Tibial artery (tissue), 4 donors: ENCODE measurements around the gene CREB5.

Experiments used
- DNase-seq, 2 donors: peaks; one replicate each; pipeline ENCODE4 v3.0.0-alpha.2; 2019
- H3K27ac ChIP-seq, 2 donors: fragments of 200-600 bp; sonication (generic) in 1 of 2; 1 replicate in 1 of 2; 2 replicates in 1 of 2; pipeline ENCODE4 v1.5.1; 2018 to 2019; ENCODE audit warnings: mild to moderate bottlenecking in 1 of 2
- H3K27me3 ChIP-seq, 2 donors: fragments of 200-600 bp; sonication (generic) in 1 of 2; one replicate each; pipeline versions ENCODE4 v1.5.1 to v1.6.0; 2016 to 2019
- H3K36me3 ChIP-seq, 3 donors: fragments of 200-600 bp; sonication (generic) in 2 of 3; one replicate each; pipeline ENCODE4 v1.5.1; 2016 to 2019; ENCODE audit warnings: mild to moderate bottlenecking in 2 of 3
- H3K4me1 ChIP-seq, 4 donors: fragments of 200-600 bp; sonication (generic) in 2 of 4; 1 replicate in 3 of 4; 2 replicates in 1 of 4; pipeline ENCODE4 v1.5.1; 2016 to 2019
- H3K4me3 ChIP-seq, 2 donors: fragments of 200-600 bp; sonication (generic) in 1 of 2; 1 replicate in 1 of 2; 2 replicates in 1 of 2; pipeline ENCODE4 v1.5.1; 2018 to 2019; ENCODE audit warnings: mild to moderate bottlenecking in 2 of 2
- H3K9me3 ChIP-seq, 3 donors: fragments of 200-600 bp; sonication (generic) in 1 of 3; one replicate each; pipeline ENCODE4 v1.5.1; 2016 to 2019
- intact Hi-C: fragments of 100-400 bp; cut with DNase I; formaldehyde crosslinking; loops from one replicate; pipeline ENCODE4 v1.15.0; 2023; ENCODE audit warnings: low total_unique reads
- TF ChIP-seq, protein P1 (sequence below), 2 experiments: fragments of 200-600 bp in 1 of 2; fragments of 450-650 bp in 1 of 2; IDR thresholded peaks; one replicate each; pipeline ENCODE4 v1.5.1; 2017 to 2019; ENCODE audit warnings: antibody characterized with exemption in 2 of 2, mild to moderate bottlenecking in 1 of 2, moderate library complexity in 1 of 2

The CREB5 gene

DNA sequence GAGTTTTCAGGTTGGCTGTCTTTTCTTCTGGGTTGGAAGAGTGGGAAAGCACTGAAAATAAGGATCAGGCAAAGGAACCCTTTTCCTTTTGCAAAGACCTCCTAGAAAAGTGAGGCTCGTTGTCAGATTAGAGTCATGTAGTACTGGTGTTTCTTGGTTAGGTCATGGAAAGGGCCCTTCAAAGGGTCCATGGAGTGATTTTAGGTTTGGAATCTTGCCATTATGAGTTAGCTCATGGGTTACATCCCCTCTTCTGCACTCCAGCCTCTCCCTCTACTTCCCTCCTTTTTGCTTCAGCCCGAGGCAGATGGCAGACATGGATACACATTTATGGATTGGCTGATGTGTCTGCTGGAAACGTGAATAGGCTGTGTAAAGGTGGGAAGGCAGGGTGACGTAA, 47.0 kb downstream of the CREB5 start:
- H3K27ac ChIP-seq, result no peak overlapping the region
- no peaks in the 10 kb centered on the region for H3K9me3 ChIP-seq
- no peaks in the 10 kb centered on the region for H3K27me3 ChIP-seq
- H3K36me3 ChIP-seq, result no peaks in the 10 kb centered on the region
- TF ChIP-seq, protein P1, sequence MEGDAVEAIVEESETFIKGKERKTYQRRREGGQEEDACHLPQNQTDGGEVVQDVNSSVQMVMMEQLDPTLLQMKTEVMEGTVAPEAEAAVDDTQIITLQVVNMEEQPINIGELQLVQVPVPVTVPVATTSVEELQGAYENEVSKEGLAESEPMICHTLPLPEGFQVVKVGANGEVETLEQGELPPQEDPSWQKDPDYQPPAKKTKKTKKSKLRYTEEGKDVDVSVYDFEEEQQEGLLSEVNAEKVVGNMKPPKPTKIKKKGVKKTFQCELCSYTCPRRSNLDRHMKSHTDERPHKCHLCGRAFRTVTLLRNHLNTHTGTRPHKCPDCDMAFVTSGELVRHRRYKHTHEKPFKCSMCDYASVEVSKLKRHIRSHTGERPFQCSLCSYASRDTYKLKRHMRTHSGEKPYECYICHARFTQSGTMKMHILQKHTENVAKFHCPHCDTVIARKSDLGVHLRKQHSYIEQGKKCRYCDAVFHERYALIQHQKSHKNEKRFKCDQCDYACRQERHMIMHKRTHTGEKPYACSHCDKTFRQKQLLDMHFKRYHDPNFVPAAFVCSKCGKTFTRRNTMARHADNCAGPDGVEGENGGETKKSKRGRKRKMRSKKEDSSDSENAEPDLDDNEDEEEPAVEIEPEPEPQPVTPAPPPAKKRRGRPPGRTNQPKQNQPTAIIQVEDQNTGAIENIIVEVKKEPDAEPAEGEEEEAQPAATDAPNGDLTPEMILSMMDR (IDR thresholded peaks at IDR 0.05), result no peak
- H3K4me1 ChIP-seq, result no peaks in the 10 kb centered on the region
- H3K4me3 ChIP-seq, result no peak overlapping the region
- intact Hi-C loops, result no loop called here
- no peak for DNase-seq

DNA sequence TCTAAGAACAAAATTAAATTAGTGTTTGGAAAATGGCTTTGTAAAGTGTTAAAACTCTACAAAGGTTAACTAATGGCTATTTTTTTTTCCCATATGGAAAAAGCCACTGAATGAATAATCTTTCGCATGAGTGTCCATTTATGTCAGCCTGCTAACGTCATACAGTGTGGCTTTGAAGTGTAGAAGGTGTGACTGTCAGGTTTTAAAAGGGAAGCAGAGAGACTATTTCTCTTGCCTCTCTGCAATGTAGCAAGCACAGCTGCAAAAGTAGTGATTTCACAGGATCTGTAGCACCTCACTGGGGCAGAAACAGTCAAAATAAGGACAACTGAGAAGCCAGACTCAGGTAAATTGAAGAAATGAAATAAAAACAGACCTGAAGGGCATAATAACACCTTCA, 53.4 kb downstream of the CREB5 start:
- no peak for DNase-seq
- Histone ChIP-seq H3K27ac (no peak overlapping the region), H3K36me3 (no peaks in the 10 kb centered on the region), H3K27me3 (no peaks in the 10 kb centered on the region), H3K4me3 (no peak overlapping the region), H3K9me3 (no peaks in the 10 kb centered on the region), H3K4me1 (no peaks in the 10 kb centered on the region)
- intact Hi-C loops, result no loop called here
- TF ChIP-seq, protein P1 (IDR thresholded peaks at IDR 0.05), result no peak

DNA sequence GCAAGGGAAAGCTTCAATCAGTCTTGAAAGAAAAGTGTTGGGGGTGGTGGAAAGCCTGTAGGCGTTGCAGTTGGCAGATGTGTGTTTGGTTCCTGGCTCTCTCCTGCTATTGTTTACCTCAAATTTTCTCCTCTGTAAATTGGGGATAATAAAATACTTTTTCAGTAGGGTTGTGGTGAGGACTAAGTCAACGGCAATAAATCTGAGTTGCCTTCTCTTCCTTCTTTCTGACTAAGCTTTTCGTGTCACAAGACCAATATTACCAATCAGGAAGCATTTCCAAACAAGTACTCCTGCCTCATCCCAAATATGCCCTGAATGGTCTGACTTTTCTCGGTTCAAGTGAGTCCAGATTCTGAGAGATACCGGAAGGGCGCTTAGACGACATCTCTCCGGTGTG, 54.0 kb downstream of the CREB5 start:
- intact Hi-C loops, result no loop called here
- Histone ChIP-seq H3K4me1 (no peaks in the 10 kb centered on the region), H3K36me3 (no peaks in the 10 kb centered on the region), H3K27ac (no peak overlapping the region), H3K9me3 (no peaks in the 10 kb centered on the region), H3K27me3 (no peaks in the 10 kb centered on the region), H3K4me3 (no peak overlapping the region)
- TF ChIP-seq, protein P1 (IDR thresholded peaks at IDR 0.05), result no peak
- no peak for DNase-seq

DNA sequence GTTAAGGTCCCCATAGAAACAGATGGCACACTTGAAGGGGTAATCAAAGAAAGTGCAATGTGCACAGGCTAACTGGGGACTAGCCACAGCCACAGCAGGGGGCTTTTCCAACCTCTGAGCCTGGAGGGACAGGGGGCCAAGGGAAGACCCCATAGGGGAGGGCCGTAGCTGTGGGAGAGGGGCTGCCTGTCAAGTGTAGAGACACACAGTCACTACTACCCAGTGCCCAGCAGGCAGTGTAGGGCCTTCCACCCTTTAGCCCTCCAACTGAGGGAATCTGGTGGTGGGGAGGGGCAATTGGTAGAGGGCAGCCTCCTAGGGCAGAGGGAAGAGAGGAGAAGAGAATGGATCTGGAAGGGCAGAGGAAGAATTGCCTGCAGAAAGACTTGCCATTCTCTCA, 54.6 kb downstream of the CREB5 start:
- intact Hi-C loops, result no loop called here
- no peak for DNase-seq
- TF ChIP-seq, protein P1 (IDR thresholded peaks at IDR 0.05), result no peak
- Histone ChIP-seq H3K27me3 (no peaks in the 10 kb centered on the region), H3K4me3 (no peak overlapping the region), H3K27ac (no peak overlapping the region), H3K36me3 (no peaks in the 10 kb centered on the region), H3K9me3 (no peaks in the 10 kb centered on the region), H3K4me1 (no peaks in the 10 kb centered on the region)

DNA sequence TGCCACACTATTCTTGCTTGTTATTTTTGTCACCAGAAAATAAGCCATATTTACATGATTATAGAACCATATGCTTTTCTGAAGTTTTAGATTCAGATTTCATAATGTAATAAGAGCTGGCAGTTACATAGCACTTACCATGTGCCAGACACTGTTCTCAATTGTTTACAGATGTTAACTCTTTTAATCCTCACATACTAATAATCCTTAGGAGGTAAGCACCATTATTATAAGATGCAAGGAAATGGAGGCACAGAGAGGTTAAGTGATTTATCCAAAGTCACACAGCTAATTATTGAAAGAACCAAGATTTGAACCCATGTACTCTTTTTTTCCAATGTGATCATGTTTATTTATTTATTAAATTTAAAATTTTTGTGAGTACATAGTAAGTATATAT, 57.2 kb downstream of the CREB5 start:
- Histone ChIP-seq H3K4me3 (no peak overlapping the region), H3K4me1 (peaks cover 0 to 11% (median 0%) of the 10 kb centered on the region in 4 donors), H3K9me3 (no peaks in the 10 kb centered on the region), H3K36me3 (no peaks in the 10 kb centered on the region), H3K27ac (no peak overlapping the region), H3K27me3 (no peaks in the 10 kb centered on the region)
- intact Hi-C loops, result no loop called here
- TF ChIP-seq, protein P1 (IDR thresholded peaks at IDR 0.05), result no peak
- DNase-seq, result no peak

DNA sequence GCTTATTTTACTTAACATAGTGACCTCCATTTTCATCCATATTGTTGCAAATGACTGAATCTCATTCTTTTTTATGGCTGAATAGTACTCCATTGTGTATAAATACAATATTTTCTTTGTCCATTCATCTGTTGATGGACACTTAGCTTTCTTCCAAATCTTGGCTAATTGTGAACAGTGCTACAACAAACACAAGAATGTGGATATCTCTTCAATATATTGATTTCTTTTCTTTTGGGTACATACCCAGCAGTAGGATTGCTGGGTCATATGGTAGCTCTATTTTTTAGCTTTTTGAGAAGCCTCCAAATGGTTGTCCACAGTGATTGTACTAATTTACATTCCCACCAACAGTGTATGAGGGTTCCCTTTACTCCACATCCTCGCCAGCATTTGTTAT, 58.0 kb downstream of the CREB5 start:
- DNase-seq, result no peak
- no peak overlapping the region for H3K27ac ChIP-seq
- peaks cover 0 to 11% (median 0%) of the 10 kb centered on the region in 4 donors for H3K4me1 ChIP-seq
- H3K4me3 ChIP-seq, result no peak overlapping the region
- H3K36me3 ChIP-seq, result no peaks in the 10 kb centered on the region
- H3K27me3 ChIP-seq, result no peaks in the 10 kb centered on the region
- intact Hi-C loops, result no loop called here
- TF ChIP-seq, protein P1 (IDR thresholded peaks at IDR 0.05), result no peak
- H3K9me3 ChIP-seq, result no peaks in the 10 kb centered on the region
